Heart right ventricle (tissue), 16 donors: ENCODE data around the gene MARCHF9. TPM values are rescaled to one million over a fixed set of nuclear protein-coding genes. Genes with fewer than 3 reads are reported as not detected.

Experiments
- ATAC-seq, 8 donors: fragments of 200-7000 bp; cut with Tn5 transposase; one replicate each; pipeline ENCODE4 v1.9.1; 2020; ENCODE audit warnings: mild to moderate bottlenecking in 8 of 8, moderate library complexity in 8 of 8, moderate number of reproducible peaks in 1 of 8
- DNase-seq, 2 donors: peaks; one replicate each; pipeline ENCODE4 v3.0.0-alpha.2; 2020
- H3K27ac ChIP-seq, 10 donors: fragments of 200-600 bp; sonication (generic) in 2 of 10; one replicate each; pipeline versions ENCODE4 v1.5.0 to v1.8.0; 2020 to 2022; ENCODE audit warnings: mild to moderate bottlenecking in 3 of 10
- H3K27me3 ChIP-seq, 7 donors: fragments of 200-600 bp; one replicate each; pipeline ENCODE4 v1.8.0; 2021 to 2022; ENCODE audit warnings: mild to moderate bottlenecking in 2 of 7
- H3K36me3 ChIP-seq, 9 donors: fragments of 200-600 bp; sonication (generic) in 1 of 9; one replicate each; pipeline versions ENCODE4 v1.5.0 to v1.8.0; 2020 to 2022; ENCODE audit warnings: mild to moderate bottlenecking in 2 of 9
- H3K4me1 ChIP-seq, 9 donors: fragments of 200-600 bp; sonication (generic) in 1 of 9; one replicate each; pipeline versions ENCODE4 v1.5.0 to v1.8.0; 2020 to 2022; ENCODE audit warnings: mild to moderate bottlenecking in 4 of 9
- H3K4me3 ChIP-seq, 10 donors: fragments of 200-600 bp; sonication (generic) in 2 of 10; one replicate each; pipeline versions ENCODE4 v1.5.0 to v1.8.0; 2020 to 2022; ENCODE audit warnings: mild to moderate bottlenecking in 7 of 10, moderate library complexity in 2 of 10
- H3K9me3 ChIP-seq, 11 donors: fragments of 200-600 bp in 10 of 11; sonication (generic) in 2 of 11; one replicate each; pipeline versions ENCODE4 v1.5.0 to v1.8.0; 2013 to 2022; ENCODE audit warnings: mild to moderate bottlenecking in 2 of 11, control low read depth in 1 of 11, moderate library complexity in 1 of 11
- CTCF ChIP-seq, 9 donors: fragments of 200-600 bp; sonication (generic) in 2 of 9; IDR thresholded peaks; one replicate each; pipeline versions ENCODE4 v1.5.0 to v1.8.0; 2021 to 2022; ENCODE audit warnings: antibody characterized with exemption in 9 of 9, mild to moderate bottlenecking in 5 of 9, moderate library complexity in 1 of 9
- WGBS, 2 donors: extraction: QIAGEN DNeasy Blood & Tissue Kit; methylation state at CpG; one replicate each; pipeline ENCODE4 v1.1.7; 2013; ENCODE audit warnings: inconsistent platforms in 1 of 2; 5-methylcytosine and 5-hydroxymethylcytosine counted together
- intact Hi-C, 10 donors: fragments of 100-400 bp; cut with DNase I; formaldehyde crosslinking; loops; one replicate each; pipeline versions ENCODE4 v1.11.1 to v1.14.2; 2022
- polyA plus RNA-seq, 2 donors: library from polyadenylated mRNA; stranded (reverse); fragments of 200-250 nt; gene quantifications; one replicate each; pipeline ENCODE4 v1.2.3, GENCODE V29; 2013
- total RNA-seq, 10 donors: library from RNA; stranded (reverse); fragmentation: NEBNext Ultra II Directional in 3 of 10; extraction: Animal tissue kit (Norgen Biotek cat#: 25700) in 3 of 10; gene quantifications; one replicate each; pipeline versions ENCODE4 v1.2.1 to v1.2.4, GENCODE V29; 2021 to 2023
- donor health status: Arrhythmogenic right ventricular cardiomyopathy.
- donor health status: ischemic (EF 13 %, LVEDD 7.1; RV severe dilation, severe dysfunction).
- donor health status: healthy with polysubstance abuse.
- donor health status: DM: no; HTN: yes; CAD: no.
- donor health status: DM: no; HTN: no; CAD: no.
- donor health status: ischemic (EF 25% LVEDD 6.9; RV normal size, moderate dysfunction).
- donor health status: ischemic (EF 25% LVEDD 5.7; RV mildly dilated, moderate dysfunction).
- donor health status: healthy.
- donor health status: DM: yes; HTN: yes; CAD: no.
- donor health status: Ischemic cardiomyopathy.
- donor health status: ischemic (EF 35%, LVEDD 5.7; RV mildly dilated, moderate dysfunction).
- donor health status: nonischemic (EF 11% LVEDD 7.7; RV severe dilation, severe dysfunction).
- donor health status: DM: yes; HTN: yes; CAD: no.
- donor health status: PGD.
- donor health status: ischemic (EF 29% LVEDD 5.4; RV normal size, mild dysfunction).
- donor health status: nonischemic (EF 23%, LVEDD 6.1; RV moderate dilation, normal function).

MARCHF9 gene
- total and polyA plus RNA-seq, 12 donors: 11.2 to 20.7 (median 13.7) TPM

- ATAC-seq: no peak
- 93 to 95% methylated on average over 4 of the region's 4 CpGs for WGBS, 2 donors
- peaks cover 5 to 34% (median 21%) of the 10 kb centered on the region in 9 donors for H3K4me1 ChIP-seq
- H3K27me3 ChIP-seq: peaks cover 0 to 7% (median 5%) of the 10 kb centered on the region in 7 donors
- no peak for DNase-seq
- H3K36me3 ChIP-seq: peaks cover 0 to 23% (median 8%) of the 10 kb centered on the region in 9 donors
- intact Hi-C loops: no loop called here
- H3K4me3 ChIP-seq: no peak overlapping the region
- H3K27ac ChIP-seq: no peak overlapping the region
- no peaks in the 10 kb centered on the region for H3K9me3 ChIP-seq
- TF ChIP-seq CTCF (IDR thresholded peaks at IDR 0.05): no peak
These were observed 2.9 kb downstream of the MARCHF9 start for GRCh38 chr12:57757771-57758170.

GRCh38 chr12:57758552-57759359, 3.9 kb downstream of the MARCHF9 start:
- Histone ChIP-seq H3K27ac (no peak overlapping the region), H3K36me3 (peaks cover 0 to 23% (median 8%) of the 10 kb centered on the region in 9 donors), H3K9me3 (no peaks in the 10 kb centered on the region), H3K27me3 (peaks cover 0 to 17% (median 15%) of the 10 kb centered on the region in 7 donors), H3K4me1 (peaks cover 4 to 26% (median 17%) of the 10 kb centered on the region in 9 donors), H3K4me3 (no peak overlapping the region)
- DNase-seq (no peak), ATAC-seq (no peak)
- WGBS, 2 donors: 93 to 94% methylated on average over 25 of the region's 25 CpGs
- no peak for TF ChIP-seq CTCF (IDR thresholded peaks at IDR 0.05)
- intact Hi-C loops: no loop called here

GRCh38 chr12:57759360-57759980, 4.6 kb downstream of the MARCHF9 start:
- Histone ChIP-seq H3K9me3 (no peaks in the 10 kb centered on the region), H3K36me3 (peaks cover 0 to 23% (median 8%) of the 10 kb centered on the region in 9 donors), H3K4me1 (peaks cover 4 to 23% (median 14%) of the 10 kb centered on the region in 9 donors), H3K27ac (no peak overlapping the region), H3K4me3 (no peak overlapping the region), H3K27me3 (peaks cover 4 to 24% (median 22%) of the 10 kb centered on the region in 7 donors)
- ATAC-seq: no peak
- intact Hi-C loops: no loop called here
- DNase-seq: no peak
- peak in 6 of 9 donors; percentile 25 to 48 (median 38) for TF ChIP-seq CTCF (IDR thresholded peaks at IDR 0.05)
- 43 to 46% methylated on average over 3 of the region's 3 CpGs for WGBS, 2 donors

GRCh38 chr12:57760347-57760982, 5.6 kb downstream of the MARCHF9 start:
- 95 to 96% methylated on average over 3 of the region's 3 CpGs for WGBS, 2 donors
- Histone ChIP-seq H3K4me3 (no peak overlapping the region), H3K27me3 (peaks cover 7 to 34% (median 32%) of the 10 kb centered on the region in 7 donors), H3K9me3 (no peaks in the 10 kb centered on the region), H3K27ac (no peak overlapping the region), H3K4me1 (peaks cover 8 to 29% (median 21%) of the 10 kb centered on the region in 9 donors), H3K36me3 (peaks cover 0 to 23% (median 8%) of the 10 kb centered on the region in 9 donors)
- TF ChIP-seq CTCF (IDR thresholded peaks at IDR 0.05): no peak
- DNase-seq: no peak
- intact Hi-C loops: no loop called here
- ATAC-seq: no peak
